Islet of Langerhans (tissue), 1 donor: ENCODE measurements around the gene PLIN4.
"Not testable (repeated sequence)": the region's sequence is repeated elsewhere in the genome, so short reads cannot be mapped to it uniquely, and the experiment has no call there.

ENCODE experiments used
- FAIRE-seq: peaks from one replicate; lab custom pipeline; 2011; peaks lifted over from hg19 to GRCh38; lab: Jason Lieb, UNC

The PLIN4 gene

DNA sequence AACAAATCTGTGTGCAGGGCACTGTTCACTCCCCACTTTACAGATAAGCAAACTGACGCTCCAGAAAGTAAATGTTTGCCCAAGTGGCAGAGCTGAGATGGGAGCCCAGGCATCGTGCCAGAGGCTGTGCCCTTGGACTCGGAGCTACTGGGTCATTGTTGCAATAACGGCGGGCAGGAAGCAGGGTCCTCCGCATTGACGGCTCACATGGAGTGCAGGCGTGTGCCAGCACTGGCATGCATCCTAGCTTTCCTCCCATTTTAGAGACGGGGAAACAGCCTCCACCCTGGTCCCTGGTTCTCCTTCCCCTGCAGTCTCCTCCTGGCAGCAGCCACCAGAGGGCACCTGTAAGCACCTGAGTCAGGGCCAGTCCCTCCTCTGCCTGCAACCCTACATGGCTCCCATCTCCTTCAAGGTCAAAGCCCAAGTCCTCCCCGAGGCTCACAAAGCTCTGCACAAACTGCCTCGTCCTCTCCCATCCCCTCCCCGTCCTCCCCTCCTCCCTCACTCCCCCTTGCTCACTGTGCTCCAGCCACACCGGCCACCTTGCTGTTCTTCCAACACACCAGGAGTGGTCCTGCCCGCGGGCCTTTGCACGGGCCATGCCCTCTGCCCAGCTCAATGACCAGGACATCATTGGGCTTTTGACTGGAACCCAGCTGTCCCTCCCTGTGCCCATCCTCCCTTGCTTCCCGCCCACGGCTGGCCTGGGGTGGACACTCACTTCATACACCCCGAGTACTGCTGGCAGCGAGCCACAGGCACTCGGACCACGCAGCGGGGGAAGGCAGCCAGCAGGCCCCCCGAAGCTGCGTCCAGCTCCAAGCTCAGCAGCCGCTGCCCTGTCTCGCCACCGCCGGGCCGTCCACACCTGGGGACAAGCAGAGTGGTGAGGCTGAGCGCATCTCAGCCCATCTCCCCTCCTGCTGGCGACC lies 29.3 kb upstream of the PLIN4 start:
- FAIRE-seq: no peak

- FAIRE-seq: no peak
Observed at GRCh38 chr19:4543842-4544647, 25.8 kb upstream of the PLIN4 start.

DNA sequence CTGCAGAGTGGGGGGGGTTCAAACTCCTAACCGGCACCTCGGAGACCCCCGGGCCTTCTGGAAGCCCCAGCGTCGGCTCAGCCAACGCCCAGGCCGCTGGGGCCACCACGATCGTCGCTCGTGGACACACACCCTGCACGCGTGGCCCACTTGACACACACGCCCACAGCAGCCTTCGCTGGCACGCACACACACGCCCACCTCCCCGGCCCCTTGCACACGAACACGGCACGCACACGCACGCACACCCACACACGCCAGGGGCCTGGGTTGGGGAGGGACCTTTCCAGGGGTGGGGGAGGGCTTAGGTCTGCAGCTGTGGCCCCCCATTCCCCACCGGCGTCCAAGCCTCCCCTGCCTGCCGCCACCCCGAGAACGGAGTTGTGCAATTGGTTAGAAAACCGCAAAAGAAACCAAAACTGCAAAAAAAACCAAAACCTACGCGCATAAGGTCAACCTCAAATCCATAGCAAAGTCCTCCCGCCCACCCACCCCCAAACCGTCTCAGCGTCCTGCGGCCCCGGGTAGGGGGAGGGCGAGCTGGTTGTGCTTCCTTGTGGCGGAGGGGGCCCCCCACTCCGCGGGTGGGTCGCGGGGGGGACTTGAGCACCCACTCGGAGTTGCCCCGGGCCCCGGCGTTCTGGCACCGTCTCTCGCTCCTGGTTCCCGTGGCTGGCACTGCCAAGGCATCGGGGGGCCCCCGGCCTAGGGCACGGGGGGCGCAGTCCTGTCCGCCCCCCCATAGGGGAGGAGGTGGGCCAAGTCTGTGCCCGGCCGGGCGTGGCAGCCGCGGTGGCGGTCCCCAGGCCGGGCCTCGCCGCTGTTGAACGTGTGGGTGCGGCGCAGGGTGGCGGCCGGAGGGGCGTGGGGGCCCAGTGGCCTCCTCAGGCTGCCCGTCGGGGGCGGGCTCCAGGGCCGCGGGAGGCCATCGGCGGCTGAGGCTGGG lies 24.9 kb upstream of the PLIN4 start:
- FAIRE-seq: no peak

GRCh38 chr19:4541806-4542145 lies 23.5 kb upstream of the PLIN4 start:
- not testable (repeated sequence) for FAIRE-seq

- no peak for FAIRE-seq
Observed at GRCh38 chr19:4541114-4541805, 23.0 kb upstream of the PLIN4 start.

DNA sequence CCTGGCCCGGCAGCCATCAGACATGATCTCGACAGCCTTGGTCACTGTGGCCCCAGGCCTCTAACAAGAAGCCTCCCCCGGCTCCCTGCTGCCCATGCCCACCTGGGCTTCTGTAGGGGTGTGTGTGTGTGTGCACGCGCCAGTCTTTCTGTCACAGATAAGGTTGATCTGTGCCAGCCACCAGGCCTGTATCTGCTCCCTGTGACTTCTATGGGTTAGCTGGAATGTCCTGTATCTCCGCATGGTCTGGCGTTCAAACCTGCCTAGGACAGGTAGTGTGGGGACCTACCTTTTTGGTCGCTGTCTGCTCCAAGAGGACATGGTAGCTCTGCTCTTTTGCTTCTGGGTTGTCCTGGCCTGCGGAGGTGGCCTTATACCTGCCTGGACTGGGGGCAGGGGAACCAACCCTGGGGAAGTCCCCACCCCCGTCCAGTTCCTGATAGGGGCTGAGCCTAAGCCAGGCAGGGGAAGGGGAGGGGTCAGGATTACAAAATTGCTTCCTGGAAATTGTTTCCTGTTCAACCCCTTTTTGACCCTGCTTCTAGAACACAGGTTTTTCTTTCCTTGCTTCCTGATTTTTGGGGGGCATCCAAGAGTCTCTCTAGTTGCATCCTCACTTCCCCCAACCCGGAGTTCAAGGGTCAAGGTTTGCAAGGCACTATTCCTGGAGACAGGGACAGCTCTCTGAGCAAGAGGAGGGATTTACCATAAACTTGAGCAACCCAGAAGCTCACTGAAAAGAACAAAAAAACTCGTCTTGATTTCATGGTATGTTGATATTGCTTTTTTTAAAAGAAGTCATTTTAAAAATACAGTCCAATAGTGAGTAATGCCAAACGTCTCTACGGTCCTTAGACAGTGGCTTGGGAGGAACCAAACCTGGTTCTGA lies 21.7 kb upstream of the PLIN4 start, which contains the start of gene LRG1:
LRG1 (minus strand) TSS at position 344 of the 889 bp plus-strand sequence; CDS start at position 321, 23 bp downstream.
- no peak for FAIRE-seq

GRCh38 chr19:4539169-4539692 lies 20.9 kb upstream of the PLIN4 start:
- no peak for FAIRE-seq

DNA sequence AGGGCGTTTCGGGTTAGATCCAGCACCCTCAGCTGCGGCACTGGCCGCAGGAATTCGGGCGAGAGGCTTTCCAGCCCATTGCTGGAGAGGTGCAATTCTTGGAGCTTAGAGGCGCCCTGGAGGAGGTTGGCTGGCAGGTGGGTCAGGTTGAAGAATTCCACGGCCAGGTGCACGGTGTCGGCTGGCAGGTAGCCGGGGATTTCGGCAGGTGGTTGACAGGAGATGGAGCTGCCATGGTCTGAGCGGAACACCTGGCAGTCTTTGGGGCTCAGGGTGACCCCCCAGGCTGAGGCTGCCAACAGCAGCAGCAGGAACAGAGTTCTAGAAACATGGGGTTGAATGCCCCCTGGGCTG lies 20.3 kb upstream of the PLIN4 start:
- no peak for FAIRE-seq

- FAIRE-seq: no peak
Observed at GRCh38 chr19:4537953-4538600, 19.8 kb upstream of the PLIN4 start.

DNA sequence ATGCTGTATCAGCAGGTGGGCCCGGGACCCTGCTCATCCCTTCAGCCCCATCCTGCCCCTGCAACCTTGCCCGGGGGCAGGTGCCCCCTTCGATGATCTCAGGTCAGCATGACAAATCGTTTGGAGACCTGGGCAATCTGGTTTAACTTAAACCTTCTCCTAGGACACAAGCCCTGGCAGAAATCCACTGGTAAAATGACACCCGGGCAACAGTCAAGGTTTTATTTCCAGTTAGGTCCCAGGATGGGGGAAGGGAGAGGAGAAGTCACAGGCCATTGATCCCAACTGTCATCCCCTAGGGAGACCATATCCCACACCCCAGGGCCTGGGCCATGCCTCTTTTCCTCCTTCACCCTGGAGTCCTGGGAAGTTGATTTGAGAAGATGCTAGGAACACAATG lies 18.5 kb upstream of the PLIN4 start:
- no peak for FAIRE-seq

- FAIRE-seq: no peak
Observed at GRCh38 chr19:4534836-4535658, 16.8 kb upstream of the PLIN4 start, which contains the start of gene PLIN5. TSS of gene PLIN5 (minus strand) at chr19:4535224. CDS start at chr19:4534074, 1,150 bp downstream.

- FAIRE-seq: no peak
Observed at GRCh38 chr19:4533835-4534424, 15.6 kb upstream of the PLIN4 start.

DNA sequence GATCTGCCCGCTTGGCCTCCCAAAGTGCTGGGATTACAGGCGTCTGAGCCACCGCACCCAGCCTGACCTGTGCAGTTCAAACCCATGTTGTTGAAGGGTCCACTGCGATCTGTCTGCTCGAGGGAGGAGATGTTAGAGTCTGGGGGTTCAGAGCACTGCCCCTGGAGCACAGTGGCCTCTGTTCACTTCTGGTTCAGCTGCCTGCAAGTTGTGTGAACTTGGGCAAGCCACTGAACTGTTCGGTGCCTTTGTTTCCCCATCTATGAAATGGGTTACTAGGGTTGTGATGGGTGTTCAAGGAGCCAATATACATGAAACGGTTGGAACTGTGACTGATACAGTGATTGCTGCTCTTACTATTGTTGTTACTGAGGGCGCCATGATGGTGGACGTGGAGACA lies 15.0 kb upstream of the PLIN4 start:
- no peak for FAIRE-seq

- no peak for FAIRE-seq
Observed at GRCh38 chr19:4531562-4532165, 13.4 kb upstream of the PLIN4 start.

DNA sequence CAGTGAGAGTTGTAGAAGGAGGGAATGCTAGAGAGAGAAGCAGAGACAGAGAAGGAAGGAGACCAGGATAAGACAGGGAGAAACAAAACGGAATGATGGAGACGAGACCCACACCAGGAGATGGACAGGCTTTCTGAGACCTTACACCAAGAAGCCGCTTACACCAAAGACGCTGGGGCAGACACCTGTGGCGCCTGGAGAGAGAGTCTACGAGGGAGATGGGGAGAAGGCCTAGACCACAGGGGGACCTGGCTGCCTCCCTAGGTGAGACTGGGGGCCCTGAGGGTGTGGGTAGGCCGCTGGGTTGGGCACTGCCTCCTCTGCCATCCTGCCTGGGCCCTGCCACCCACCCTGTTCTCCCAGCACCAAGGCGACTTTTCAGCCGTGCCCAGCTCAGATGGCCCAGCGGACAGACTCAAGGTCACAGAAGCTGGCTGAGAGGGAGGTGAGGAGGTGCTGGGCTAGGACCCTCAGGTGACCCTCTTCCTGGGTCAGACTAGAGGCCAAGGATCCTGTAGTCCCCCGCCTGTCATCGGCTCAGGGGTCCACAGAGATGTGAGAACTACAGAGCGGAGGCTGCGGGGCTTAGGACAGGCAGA lies 11.7 kb upstream of the PLIN4 start:
- FAIRE-seq: no peak

- FAIRE-seq: no peak
Observed at GRCh38 chr19:4528843-4529242, 10.6 kb upstream of the PLIN4 start.

DNA sequence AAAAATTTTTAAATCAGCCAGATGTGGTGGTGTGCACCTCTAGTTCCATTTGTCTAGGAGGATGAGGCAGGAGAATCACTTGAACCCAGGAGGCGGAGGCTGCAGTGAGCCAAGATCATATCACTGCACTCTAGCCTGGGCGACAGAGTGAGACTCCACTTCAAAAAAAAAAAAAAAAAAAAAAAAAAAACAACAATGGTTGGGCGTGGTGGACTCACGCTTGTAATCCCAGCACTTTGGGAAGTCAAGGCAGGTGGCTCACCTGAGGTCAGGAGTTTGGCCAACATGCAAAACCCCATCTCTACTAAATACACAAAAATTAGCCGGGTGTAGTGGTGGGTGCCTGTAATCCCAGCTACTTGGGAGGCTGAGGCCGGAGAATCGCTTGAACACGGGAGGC lies 9.1 kb upstream of the PLIN4 start:
- not testable (repeated sequence) for FAIRE-seq
